ENCODE measurements around the gene ATP5PD. TPM values are rescaled to one million over a fixed set of nuclear protein-coding genes. Genes with fewer than 3 reads are reported as not detected.
A peak's percentile ranks its signal among the peaks of the same experiment; 100 is the strongest.

Gene ATP5PD
- total and polyA plus RNA-seq, 8 donors = 199 to 237 (median 212) TPM

- peaks cover 0 to 20% of the 10 kb centered on the region in 2 donors for H3K36me3 ChIP-seq
- ATAC-seq = peak; percentile 98
- H3K4me3 ChIP-seq = peak within 1 kb of the TSS; percentile 86 to 90
- peak; percentile 79 to 96 (median 90) for DNase-seq
- peak within 1 kb of the TSS; percentile 77 to 87 for H3K27ac ChIP-seq
- H3K9me3 ChIP-seq = no peaks in the 10 kb centered on the region
- H3K27me3 ChIP-seq = no peaks in the 10 kb centered on the region
- TF ChIP-seq CTCF (IDR thresholded peaks at IDR 0.05) = peak; percentile 26 to 56
- H3K4me1 ChIP-seq = peaks cover 8 to 21% of the 10 kb centered on the region in 2 donors
- intact Hi-C loops (cut with DNase I) = no loop called here
These were observed 34.2 kb downstream of the ATP5PD start, which contains the start of gene MRPL58 for GRCh38 chr17:75012346-75013091. Gene MRPL58, plus strand, starts transcription at chr17:75012670. Its CDS starts 17 bp downstream, at chr17:75012687.

GRCh38 chr17:75012096-75012345 lies 34.7 kb downstream of the ATP5PD start:
- Histone ChIP-seq H3K9me3 (no peaks in the 10 kb centered on the region), H3K4me3 (peak overlapping the region; percentile 86 to 90), H3K4me1 (peaks cover 8 to 21% of the 10 kb centered on the region in 2 donors), H3K27me3 (no peaks in the 10 kb centered on the region), H3K27ac (peak overlapping the region; percentile 77 to 87), H3K36me3 (peaks cover 0 to 15% of the 10 kb centered on the region in 2 donors)
- no peak for ATAC-seq
- no peak for DNase-seq
- intact Hi-C loops (cut with DNase I) = no loop called here
- no peak for TF ChIP-seq CTCF (IDR thresholded peaks at IDR 0.05)

GRCh38 chr17:75011401-75012095 lies 35.2 kb downstream of the ATP5PD start:
- Histone ChIP-seq H3K9me3 (no peaks in the 10 kb centered on the region), H3K27ac (peak overlapping the region; percentile 77 to 87), H3K4me3 (peak overlapping the region; percentile 86 to 90), H3K36me3 (peaks cover 0 to 10% of the 10 kb centered on the region in 2 donors), H3K27me3 (no peaks in the 10 kb centered on the region), H3K4me1 (peaks cover 8 to 21% of the 10 kb centered on the region in 2 donors)
- TF ChIP-seq CTCF (IDR thresholded peaks at IDR 0.05) = no peak
- peak in 2 of 4 donors; percentile 68 to 81 for DNase-seq
- intact Hi-C loops (cut with DNase I) = no loop called here
- ATAC-seq = peak; percentile 76

- intact Hi-C loops (cut with DNase I) = no loop called here
- Histone ChIP-seq H3K4me3 (no peak overlapping the region), H3K9me3 (no peaks in the 10 kb centered on the region), H3K27me3 (no peaks in the 10 kb centered on the region), H3K27ac (no peak overlapping the region), H3K4me1 (peaks cover 8 to 21% of the 10 kb centered on the region in 2 donors), H3K36me3 (peaks cover 0 to 5% of the 10 kb centered on the region in 2 donors)
- no peak for TF ChIP-seq CTCF (IDR thresholded peaks at IDR 0.05)
- ATAC-seq (peak; percentile 2), DNase-seq (peak in 1 of 4 donors; percentile 49)
These were observed 35.9 kb downstream of the ATP5PD start for GRCh38 chr17:75010683-75011400.

Measured in left lung (tissue), 10 donors.